Thyroid gland (tissue), 4 donors: Measurements from ENCODE around the gene UBE2H. TPM values are rescaled to one million over a fixed set of nuclear protein-coding genes. Genes with fewer than 3 reads are reported as not detected.
"Not testable (repeated sequence)": the region's sequence is repeated elsewhere in the genome, so short reads cannot be mapped to it uniquely, and the experiment has no call there.

Experiments used
- DNase-seq, 2 donors: peaks; one replicate each; pipeline ENCODE4 v3.0.0-alpha.2; 2019
- H3K27ac ChIP-seq, 3 donors: fragments of 200-600 bp; sonication (generic); 1 replicate in 2 of 3; 2 replicates in 1 of 3; pipeline ENCODE4 v1.5.1; 2016 to 2019; ENCODE audit warnings: mild to moderate bottlenecking in 1 of 3, moderate library complexity in 1 of 3
- H3K27me3 ChIP-seq: fragments of 200-600 bp; sonication (generic); one replicate; pipeline ENCODE4 v1.5.1; 2019
- H3K36me3 ChIP-seq, 2 donors: fragments of 200-600 bp; sonication (generic); one replicate each; pipeline ENCODE4 v1.5.1; 2016 to 2019
- H3K4me1 ChIP-seq, 2 donors: fragments of 200-600 bp; sonication (generic); one replicate each; pipeline ENCODE4 v1.5.1; 2017 to 2019
- H3K4me3 ChIP-seq, 3 donors: fragments of 200-600 bp; sonication (generic); replicated peaks in 1 of 3; 1 replicate in 2 of 3; 2 replicates in 1 of 3; pipeline ENCODE4 v1.5.1; 2016; ENCODE audit warnings: mild to moderate bottlenecking in 1 of 3
- H3K9me3 ChIP-seq: fragments of 200-600 bp; sonication (generic); one replicate; pipeline ENCODE4 v1.5.1; 2017
- CTCF ChIP-seq, 6 experiments: fragments of 200-600 bp in 3 of 6; fragments of 450-650 bp in 3 of 6; sonication (generic) in 3 of 6; IDR thresholded peaks; one replicate each; pipeline ENCODE4 v1.5.1; 2016 to 2019; ENCODE audit warnings: antibody characterized with exemption in 6 of 6, mild to moderate bottlenecking in 2 of 6, inconsistent platforms in 1 of 6, moderate library complexity in 1 of 6
- POLR2A ChIP-seq, 2 donors: fragments of 450-650 bp; IDR thresholded peaks; one replicate each; pipeline ENCODE4 v1.6.1; 2017; ENCODE audit warnings: antibody characterized with exemption in 2 of 2, mild to moderate bottlenecking in 2 of 2, moderate library complexity in 1 of 2
- WGBS, 2 donors: methylation state at CpG; one replicate each; pipeline ENCODE4 v1.1.5; 2017; 5-methylcytosine and 5-hydroxymethylcytosine counted together
- intact Hi-C: fragments of 100-400 bp; cut with DNase I; formaldehyde crosslinking; loops from one replicate; pipeline ENCODE4 v1.15.1; 2023
- total RNA-seq, 4 donors: library from RNA; depleted of rRNA; stranded (reverse); fragments of >200 nt; gene quantifications; one replicate each; pipeline ENCODE4 v1.2.3, GENCODE V29; 2016

Gene UBE2H
- total RNA-seq, 4 donors from 2014 or later = 97.7 to 156 (median 122) TPM

GRCh38 chr7:129797214-129797789 is 155.5 kb downstream of the UBE2H start:
- no peak overlapping the region for H3K27ac ChIP-seq
- 68 to 79% methylated on average over 7 of the region's 7 CpGs for WGBS, 2 donors
- no peak for DNase-seq

GRCh38 chr7:129796186-129796775 is 156.5 kb downstream of the UBE2H start:
- H3K9me3 ChIP-seq = no peaks in the 10 kb centered on the region
- H3K27me3 ChIP-seq = no peaks in the 10 kb centered on the region
- DNase-seq = no peak
- 83 to 89% methylated on average over 9 of the region's 9 CpGs for WGBS, 2 donors
- no peaks in the 10 kb centered on the region for H3K36me3 ChIP-seq
- no peaks in the 10 kb centered on the region for H3K4me1 ChIP-seq
- H3K4me3 ChIP-seq = no peak overlapping the region
- H3K27ac ChIP-seq = no peak overlapping the region
- no peak for TF ChIP-seq CTCF (IDR thresholded peaks at IDR 0.05)
- TF ChIP-seq POLR2A (IDR thresholded peaks at IDR 0.05) = no peak
- intact Hi-C loops = no loop called here

More at GRCh38 chr7:129797214-129797789, 155.5 kb downstream of the UBE2H start:
- Histone ChIP-seq H3K4me3 (no peak overlapping the region), H3K36me3 (no peaks in the 10 kb centered on the region), H3K27me3 (no peaks in the 10 kb centered on the region), H3K4me1 (no peaks in the 10 kb centered on the region), H3K9me3 (no peaks in the 10 kb centered on the region)
- intact Hi-C loops = no loop called here
- TF ChIP-seq POLR2A (IDR thresholded peaks at IDR 0.05) (no peak), CTCF (IDR thresholded peaks at IDR 0.05) (no peak)

GRCh38 chr7:129794461-129794860 is 158.3 kb downstream of the UBE2H start:
- 86 to 88% methylated on average over 9 of the region's 9 CpGs for WGBS, 2 donors

GRCh38 chr7:129793506-129794310 is 159.1 kb downstream of the UBE2H start:
- H3K36me3 ChIP-seq = no peaks in the 10 kb centered on the region
- DNase-seq = no peak
- no peak overlapping the region for H3K27ac ChIP-seq
- H3K9me3 ChIP-seq = no peaks in the 10 kb centered on the region
- intact Hi-C loops = no loop called here
- no peaks in the 10 kb centered on the region for H3K27me3 ChIP-seq
- no peak overlapping the region for H3K4me3 ChIP-seq
- no peaks in the 10 kb centered on the region for H3K4me1 ChIP-seq
- 72 to 80% methylated on average over 7 to 9 of the region's 9 CpGs for WGBS, 2 donors
- no peak for TF ChIP-seq POLR2A (IDR thresholded peaks at IDR 0.05)
- TF ChIP-seq CTCF (IDR thresholded peaks at IDR 0.05) = no peak

More at GRCh38 chr7:129794461-129794860, 158.3 kb downstream of the UBE2H start:
- H3K4me3 ChIP-seq, H3K36me3 ChIP-seq, intact Hi-C loops, H3K27ac ChIP-seq, H3K27me3 ChIP-seq, DNase-seq, H3K9me3 ChIP-seq, H3K4me1 ChIP-seq: not testable (repeated sequence)

- 80 to 86% methylated on average over 9 of the region's 9 CpGs for WGBS, 2 donors
- TF ChIP-seq CTCF (IDR thresholded peaks at IDR 0.05) = no peak
- no peak for TF ChIP-seq POLR2A (IDR thresholded peaks at IDR 0.05)
- DNase-seq = no peak
- Histone ChIP-seq H3K9me3 (no peaks in the 10 kb centered on the region), H3K27me3 (no peaks in the 10 kb centered on the region), H3K36me3 (no peaks in the 10 kb centered on the region), H3K27ac (no peak overlapping the region), H3K4me1 (no peaks in the 10 kb centered on the region), H3K4me3 (no peak overlapping the region)
- intact Hi-C loops = no loop called here
Observed at GRCh38 chr7:129792721-129793120, 160.0 kb downstream of the UBE2H start.
